GM23248 (cell line): ENCODE data around the gene DTNA.

Experiments
- EZH2 ChIP-seq: fragments of 200-600 bp; sonication (generic); IDR thresholded peaks from 2 replicates; pipeline ENCODE4 v1.6.1; 2018; ENCODE audit warnings: antibody characterized with exemption, mild to moderate bottlenecking; ENCODE audit not compliant: insufficient read depth, poor library complexity, severe bottlenecking
- EZH2phosphoT487 ChIP-seq: fragments of 200-600 bp; sonication (generic); IDR thresholded peaks from 2 replicates; pipeline ENCODE4 v1.6.1; 2018; ENCODE audit warnings: antibody characterized with exemption, moderate library complexity, mild to moderate bottlenecking, low read depth; ENCODE audit not compliant: insufficient read depth

GRCh38 chr18:34802959-34803358 lies 92.9 kb downstream of the DTNA start:
- no peak for TF ChIP-seq EZH2
- TF ChIP-seq EZH2phosphoT487, result no peak
